ENCODE measurements around the gene VSX2. TPM values are rescaled to one million over a fixed set of nuclear protein-coding genes. Genes with fewer than 3 reads are reported as not detected.

The VSX2 gene
- polyA plus RNA-seq, 1 of the 3 experiments (the other 2 are of a cell fraction): not detected

- DNase-seq: no peak
- Histone ChIP-seq H3F3A (replicated peaks; ENCODE audit: insufficient read depth) (no peaks in the 10 kb centered on the region), H3K4me2 (no peak overlapping the region), H3K9me2 (no peaks in the 10 kb centered on the region), H3K9me3 (no peaks in the 10 kb centered on the region), H3K4me3 (ENCODE audit: low read depth in 2 of 2, low read length in 1 of 2) (no peak overlapping the region), H3K36me3 (replicated peaks in 1 of 2; ENCODE audit: control insufficient read depth in 1 of 2, insufficient read depth in 2 of 2, low read length in 1 of 2) (no peaks in the 10 kb centered on the region), H3K79me2 (ENCODE audit: insufficient read depth) (no peaks in the 10 kb centered on the region), H3K27me3 (ENCODE audit: insufficient read depth) (peaks cover 76% of the 10 kb centered on the region), H3K9ac (no peak overlapping the region), H3K4me1 (ENCODE audit: control insufficient read depth in 1 of 2, insufficient read depth in 2 of 2, low read depth in 1 of 2, low read length in 1 of 2) (no peaks in the 10 kb centered on the region; a peak in 1 of 4 replicates), H3K27ac (ENCODE audit: low read depth in 2 of 2, low read length in 1 of 2) (no peak overlapping the region), H2AFZ (ENCODE audit: low read depth) (no peak overlapping the region), H4K20me1 (ENCODE audit: insufficient read depth) (peaks cover 12% of the 10 kb centered on the region)
- WGBS (ENCODE audit: low lambda C conversion rate): 22% methylated on average over 7 of the region's 7 CpGs
- CTCF ChIA-PET: interaction anchor here (0.9 to 4.0 kb wide), 6 partner anchors 10 to 134 kb away, joined by 3 to 28 read pairs (median 3); no protein-coding TSS in a partner anchor
- POLR2A ChIA-PET: no interaction called here
- no peak for TF ChIP-seq FOSL2 (IDR thresholded peaks at IDR 0.05; ENCODE audit: borderline replicate concordance, low read depth)
- TF ChIP-seq RXRA (IDR thresholded peaks at IDR 0.05; ENCODE audit: borderline replicate concordance, low read depth): no peak
- no peak for TF ChIP-seq TAF1 (IDR thresholded peaks at IDR 0.05; ENCODE audit: borderline replicate concordance, low read depth, low read length)
Measured at GRCh38 chr14:74245292-74245691, 6.0 kb downstream of the VSX2 start.

- no peak overlapping the region for H3K9ac ChIP-seq
- H3K4me1 ChIP-seq (ENCODE audit: control insufficient read depth in 1 of 2, insufficient read depth in 2 of 2, low read depth in 1 of 2, low read length in 1 of 2): no peaks in the 10 kb centered on the region
- ChIA-PET POLR2A (no interaction called here), CTCF (interaction anchor here (0.8 to 4.0 kb wide), 9 partner anchors 9 to 233 kb away, joined by 3 to 28 read pairs (median 4); no protein-coding TSS in a partner anchor)
- 82% methylated on average over 8 of the region's 8 CpGs for WGBS (ENCODE audit: low lambda C conversion rate)
- no peak for TF ChIP-seq NFIC (IDR thresholded peaks at IDR 0.05; ENCODE audit: borderline replicate concordance)
- TF ChIP-seq FOSL2 (IDR thresholded peaks at IDR 0.05; ENCODE audit: borderline replicate concordance, low read depth): no peak
- no peak for TF ChIP-seq SMC3 (IDR thresholded peaks at IDR 0.05; ENCODE audit: low read depth, low read length)
- no peak for TF ChIP-seq ELF1 (IDR thresholded peaks at IDR 0.05)
- no peak for TF ChIP-seq RFX5 (IDR thresholded peaks at IDR 0.05; ENCODE audit: low read length)
- H3K4me3 ChIP-seq (ENCODE audit: low read depth in 2 of 2, low read length in 1 of 2): no peak overlapping the region
- no peaks in the 10 kb centered on the region for H3K36me3 ChIP-seq (replicated peaks in 1 of 2; ENCODE audit: control insufficient read depth in 1 of 2, insufficient read depth in 2 of 2, low read length in 1 of 2)
- DNase-seq: no peak
- peaks cover 8% of the 10 kb centered on the region; the same call in 1 of the 2 replicates for H4K20me1 ChIP-seq (ENCODE audit: insufficient read depth)
- no peak overlapping the region for H3K4me2 ChIP-seq
- no peaks in the 10 kb centered on the region for H3K9me3 ChIP-seq
- no peaks in the 10 kb centered on the region for H3K9me2 ChIP-seq
- no peak overlapping the region for H2AFZ ChIP-seq (ENCODE audit: low read depth)
- no peak overlapping the region for H3K27ac ChIP-seq (ENCODE audit: low read depth in 2 of 2, low read length in 1 of 2)
- no peaks in the 10 kb centered on the region for H3K79me2 ChIP-seq (ENCODE audit: insufficient read depth)
- H3K27me3 ChIP-seq (ENCODE audit: insufficient read depth): peaks cover 63% of the 10 kb centered on the region
- H3F3A ChIP-seq (replicated peaks; ENCODE audit: insufficient read depth): no peaks in the 10 kb centered on the region
Measured at GRCh38 chr14:74246542-74246941, 7.3 kb downstream of the VSX2 start.

- ChIA-PET CTCF (interaction anchor here (0.8 to 4.0 kb wide), 5 partner anchors 9 to 136 kb away, joined by 3 to 28 read pairs (median 5); partner anchors contain the start of gene ABCD4), POLR2A (interaction anchor here (0.6 kb wide), 1 partner anchor 78 kb away, joined by 4 read pairs; no protein-coding TSS in a partner anchor)
- no peaks in the 10 kb centered on the region for H3K9me2 ChIP-seq
- no peaks in the 10 kb centered on the region for H3K36me3 ChIP-seq (replicated peaks in 1 of 2; ENCODE audit: control insufficient read depth in 1 of 2, insufficient read depth in 2 of 2, low read length in 1 of 2)
- no peak overlapping the region for H3K9ac ChIP-seq
- no peak overlapping the region for H3K4me3 ChIP-seq (ENCODE audit: low read depth in 2 of 2, low read length in 1 of 2)
- H3K27me3 ChIP-seq (ENCODE audit: insufficient read depth): peaks cover 52% of the 10 kb centered on the region
- no peaks in the 10 kb centered on the region for H3K4me1 ChIP-seq (ENCODE audit: control insufficient read depth in 1 of 2, insufficient read depth in 2 of 2, low read depth in 1 of 2, low read length in 1 of 2)
- H4K20me1 ChIP-seq (ENCODE audit: insufficient read depth): no peaks in the 10 kb centered on the region
- H3K4me2 ChIP-seq: no peak overlapping the region
- no peaks in the 10 kb centered on the region for H3K9me3 ChIP-seq
- no peak for TF ChIP-seq TAF1 (IDR thresholded peaks at IDR 0.05; ENCODE audit: borderline replicate concordance, low read depth, low read length)
- TF ChIP-seq NRF1 (IDR thresholded peaks at IDR 0.05; ENCODE audit: low read depth, low read length): no peak
- TF ChIP-seq ELF1 (IDR thresholded peaks at IDR 0.05): no peak
- no peak for TF ChIP-seq SIN3A (IDR thresholded peaks at IDR 0.05; ENCODE audit: borderline replicate concordance, low read depth, low read length)
- no peak for TF ChIP-seq REST (IDR thresholded peaks at IDR 0.05; ENCODE audit: low read depth, low read length)
- TF ChIP-seq YY1 (IDR thresholded peaks at IDR 0.05; ENCODE audit: low read depth): no peak
- TF ChIP-seq TEAD4 (IDR thresholded peaks at IDR 0.05; ENCODE audit: borderline replicate concordance, insufficient read depth): no peak
- no peak for TF ChIP-seq GATA2 (CRISPR knock-in tag; IDR thresholded peaks at IDR 0.05)
- TF ChIP-seq POLR2AphosphoS5 (IDR thresholded peaks at IDR 0.05; ENCODE audit: low read depth, low read length): no peak
- TF ChIP-seq GABPA (IDR thresholded peaks at IDR 0.05; ENCODE audit: low read depth): no peak
- TF ChIP-seq MAX (IDR thresholded peaks at IDR 0.05; ENCODE audit: low read depth): no peak
- no peak for TF ChIP-seq TCF12 (IDR thresholded peaks at IDR 0.05)
- TF ChIP-seq FOXM1 (IDR thresholded peaks at IDR 0.05; ENCODE audit: low read depth): no peak
- no peak for TF ChIP-seq NFIC (IDR thresholded peaks at IDR 0.05; ENCODE audit: borderline replicate concordance)
- TF ChIP-seq SMC3 (IDR thresholded peaks at IDR 0.05; ENCODE audit: low read depth, low read length): no peak
- DNase-seq: no peak
- WGBS (ENCODE audit: low lambda C conversion rate): 61% methylated on average over 6 of the region's 6 CpGs
- H3F3A ChIP-seq (replicated peaks; ENCODE audit: insufficient read depth): no peaks in the 10 kb centered on the region
- no peaks in the 10 kb centered on the region for H3K79me2 ChIP-seq (ENCODE audit: insufficient read depth)
- no peak overlapping the region for H2AFZ ChIP-seq (ENCODE audit: low read depth)
- H3K27ac ChIP-seq (ENCODE audit: low read depth in 2 of 2, low read length in 1 of 2): no peak overlapping the region
Measured at GRCh38 chr14:74248017-74248416, 8.8 kb downstream of the VSX2 start.

All from SK-N-SH (cell line).